ENCODE data around the gene OSTN.

The OSTN gene

GRCh38 chr3:191282251-191283185, 83.5 kb downstream of the OSTN start:
- no peak for TF ChIP-seq CTCF (IDR thresholded peaks at IDR 0.05; ENCODE audit: borderline replicate concordance, insufficient read depth, low read depth, low read length)
- H3K4me3 ChIP-seq (ENCODE audit: low read depth, low read length), result no peak overlapping the region

- H3K4me3 ChIP-seq (ENCODE audit: low read depth, low read length), result no peak overlapping the region
- TF ChIP-seq CTCF (IDR thresholded peaks at IDR 0.05; ENCODE audit: borderline replicate concordance, insufficient read depth, low read depth, low read length), result no peak
These were observed 84.4 kb downstream of the OSTN start for GRCh38 chr3:191283400-191283799.

GRCh38 chr3:191290311-191291025, 91.4 kb downstream of the OSTN start:
- no peak overlapping the region for H3K4me3 ChIP-seq (ENCODE audit: low read depth, low read length)
- TF ChIP-seq CTCF (IDR thresholded peaks at IDR 0.05; ENCODE audit: borderline replicate concordance, insufficient read depth, low read depth, low read length), result no peak

- TF ChIP-seq CTCF (IDR thresholded peaks at IDR 0.05; ENCODE audit: borderline replicate concordance, insufficient read depth, low read depth, low read length), result no peak
- H3K4me3 ChIP-seq (ENCODE audit: low read depth, low read length), result no peak overlapping the region
These were observed 93.4 kb downstream of the OSTN start for GRCh38 chr3:191292243-191293015.

GRCh38 chr3:191294291-191294690, 95.2 kb downstream of the OSTN start:
- TF ChIP-seq CTCF (IDR thresholded peaks at IDR 0.05; ENCODE audit: borderline replicate concordance, insufficient read depth, low read depth, low read length), result no peak
- no peak overlapping the region for H3K4me3 ChIP-seq (ENCODE audit: low read depth, low read length)

- no peak for TF ChIP-seq CTCF (IDR thresholded peaks at IDR 0.05; ENCODE audit: borderline replicate concordance, insufficient read depth, low read depth, low read length)
- no peak overlapping the region for H3K4me3 ChIP-seq (ENCODE audit: low read depth, low read length)
These were observed 97.0 kb downstream of the OSTN start for GRCh38 chr3:191296041-191296541.

All from GM12875 (cell line).